ENCODE measurements around the gene CDC37L1.

DNA sequence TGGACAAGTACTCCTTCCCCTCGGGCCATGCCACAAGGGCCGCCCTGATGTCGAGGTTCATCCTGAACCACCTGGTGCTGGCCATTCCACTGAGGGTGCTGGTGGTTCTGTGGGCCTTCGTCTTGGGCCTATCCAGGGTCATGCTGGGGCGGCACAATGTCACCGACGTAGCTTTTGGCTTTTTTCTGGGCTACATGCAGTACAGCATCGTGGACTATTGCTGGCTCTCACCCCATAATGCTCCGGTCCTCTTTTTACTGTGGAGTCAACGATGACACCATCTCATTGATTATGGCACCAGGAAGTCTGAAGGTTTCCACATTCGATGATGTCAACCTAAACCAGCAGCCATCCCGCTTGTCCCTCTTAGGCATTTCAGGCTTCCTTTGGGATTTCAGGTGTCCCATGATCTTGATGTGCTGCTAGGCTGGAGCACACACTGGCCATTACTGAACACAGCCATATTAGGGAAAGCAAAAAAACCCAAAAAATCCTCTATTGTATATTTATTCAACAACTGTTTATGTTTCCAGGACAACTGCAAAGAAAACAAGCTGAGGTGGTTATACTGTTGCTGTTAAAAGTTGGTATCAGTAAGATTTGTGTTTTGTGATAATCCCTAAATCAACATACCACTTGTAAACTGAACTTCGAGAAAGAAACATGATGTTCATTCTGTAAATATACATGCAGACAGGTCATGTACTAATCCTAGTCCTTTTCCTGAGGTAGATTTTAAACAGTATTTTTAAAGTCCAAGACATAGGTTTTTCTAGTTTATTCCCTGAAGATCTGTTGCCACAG is 16.2 kb upstream of the CDC37L1 start:
- TF ChIP-seq, protein P1, sequence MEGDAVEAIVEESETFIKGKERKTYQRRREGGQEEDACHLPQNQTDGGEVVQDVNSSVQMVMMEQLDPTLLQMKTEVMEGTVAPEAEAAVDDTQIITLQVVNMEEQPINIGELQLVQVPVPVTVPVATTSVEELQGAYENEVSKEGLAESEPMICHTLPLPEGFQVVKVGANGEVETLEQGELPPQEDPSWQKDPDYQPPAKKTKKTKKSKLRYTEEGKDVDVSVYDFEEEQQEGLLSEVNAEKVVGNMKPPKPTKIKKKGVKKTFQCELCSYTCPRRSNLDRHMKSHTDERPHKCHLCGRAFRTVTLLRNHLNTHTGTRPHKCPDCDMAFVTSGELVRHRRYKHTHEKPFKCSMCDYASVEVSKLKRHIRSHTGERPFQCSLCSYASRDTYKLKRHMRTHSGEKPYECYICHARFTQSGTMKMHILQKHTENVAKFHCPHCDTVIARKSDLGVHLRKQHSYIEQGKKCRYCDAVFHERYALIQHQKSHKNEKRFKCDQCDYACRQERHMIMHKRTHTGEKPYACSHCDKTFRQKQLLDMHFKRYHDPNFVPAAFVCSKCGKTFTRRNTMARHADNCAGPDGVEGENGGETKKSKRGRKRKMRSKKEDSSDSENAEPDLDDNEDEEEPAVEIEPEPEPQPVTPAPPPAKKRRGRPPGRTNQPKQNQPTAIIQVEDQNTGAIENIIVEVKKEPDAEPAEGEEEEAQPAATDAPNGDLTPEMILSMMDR (IDR thresholded peaks at IDR 0.05) = no peak
- TF ChIP-seq POLR2A (IDR thresholded peaks at IDR 0.05) (no peak), POLR2AphosphoS5 (IDR thresholded peaks at IDR 0.05) (no peak)
